Limb (tissue), 2 donors: Measurements from ENCODE around the gene SEC14L2.
A peak's percentile ranks its signal among the peaks of the same experiment; 100 is the strongest.
"Not testable (repeated sequence)": the region's sequence is repeated elsewhere in the genome, so short reads cannot be mapped to it uniquely, and the experiment has no call there.

Experiments
- DNase-seq, 2 donors: peaks; one replicate each; pipeline ENCODE4 v3.0.0-alpha.2; 2016; ENCODE audit errors: extremely low spot score in 2 of 2

Gene SEC14L2

GRCh38 chr22:30375312-30375849 lies 21.4 kb upstream of the SEC14L2 start:
- DNase-seq = no peak

GRCh38 chr22:30380011-30380410 lies 16.8 kb upstream of the SEC14L2 start:
- no peak for DNase-seq

GRCh38 chr22:30381264-30381663 lies 15.6 kb upstream of the SEC14L2 start:
- no peak for DNase-seq

DNA sequence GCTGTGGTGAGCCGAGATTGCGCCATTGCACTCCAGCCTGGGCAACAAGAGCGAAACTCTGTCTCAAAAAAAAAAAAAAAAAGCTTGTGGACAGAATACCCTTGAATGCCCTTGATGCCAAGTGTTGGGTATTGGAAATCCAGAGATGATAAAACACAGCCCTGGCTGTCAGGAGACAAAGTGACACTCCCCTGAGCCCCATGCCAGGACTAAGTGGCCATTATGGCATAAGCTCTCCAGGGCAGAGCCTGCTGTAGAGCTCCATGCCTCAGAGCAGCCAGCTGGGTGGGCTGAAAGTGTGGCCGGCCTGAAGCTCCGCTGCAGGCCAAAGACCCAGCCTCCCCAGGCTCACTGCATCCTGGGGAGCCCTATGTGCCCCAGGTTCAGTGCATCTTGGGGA lies 14.5 kb upstream of the SEC14L2 start:
- no peak for DNase-seq

DNA sequence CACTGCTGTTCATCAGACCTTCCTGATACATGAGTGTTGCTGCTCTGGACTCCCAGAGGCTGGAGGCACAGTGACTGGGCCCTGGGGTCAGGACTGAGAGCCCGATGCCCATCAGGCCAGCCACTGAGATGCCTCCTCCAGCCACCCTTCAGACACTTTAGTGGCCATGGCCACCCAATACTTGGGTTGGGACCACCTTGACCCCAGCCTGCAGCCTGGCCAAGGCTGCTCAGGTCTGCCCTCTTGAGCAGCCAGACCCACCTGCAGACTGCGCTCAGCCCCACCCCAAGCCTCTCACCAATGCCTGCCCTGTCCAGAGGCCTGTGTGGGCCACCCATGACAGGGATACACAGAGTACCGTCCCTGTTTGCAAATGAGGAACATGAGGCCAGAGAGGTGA lies 13.8 kb upstream of the SEC14L2 start:
- no peak for DNase-seq

- no peak for DNase-seq
Observed at GRCh38 chr22:30385942-30386341, 10.9 kb upstream of the SEC14L2 start.

- no peak for DNase-seq
Observed at GRCh38 chr22:30386608-30386959, 10.2 kb upstream of the SEC14L2 start.

GRCh38 chr22:30386960-30387827 lies 9.6 kb upstream of the SEC14L2 start, which contains the start of gene RNF215:
RNF215 (minus strand) TSS chr22:30387411; CDS start chr22:30387313, 98 bp downstream.
- DNase-seq = peak; percentile 87 to 93

- DNase-seq = no peak
Observed at GRCh38 chr22:30390974-30391691, 5.7 kb upstream of the SEC14L2 start.

- no peak for DNase-seq
Observed at GRCh38 chr22:30392661-30393321, 4.0 kb upstream of the SEC14L2 start.

DNA sequence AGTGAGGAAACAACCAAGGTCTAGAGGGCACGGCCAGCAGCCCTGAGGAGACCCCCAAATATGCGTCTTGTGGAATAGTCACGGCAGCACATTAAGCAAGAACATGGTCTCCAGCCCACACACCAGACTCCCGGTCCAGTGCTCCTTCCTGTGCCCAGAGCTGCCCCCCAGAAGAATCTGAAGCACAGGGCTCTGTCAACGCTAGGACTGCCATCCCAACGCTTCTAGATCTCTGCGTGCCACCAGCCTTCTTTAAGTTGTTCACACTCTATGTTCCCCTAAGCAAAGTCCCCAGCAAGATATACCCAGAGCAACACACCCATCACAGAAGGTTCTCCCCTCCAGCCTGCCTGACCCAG lies 3.5 kb upstream of the SEC14L2 start:
- no peak for DNase-seq

GRCh38 chr22:30393885-30394284 lies 2.9 kb upstream of the SEC14L2 start:
- no peak for DNase-seq

- DNase-seq = no peak
Observed at GRCh38 chr22:30397656-30398635, 1.1 kb downstream of the SEC14L2 start.

DNA sequence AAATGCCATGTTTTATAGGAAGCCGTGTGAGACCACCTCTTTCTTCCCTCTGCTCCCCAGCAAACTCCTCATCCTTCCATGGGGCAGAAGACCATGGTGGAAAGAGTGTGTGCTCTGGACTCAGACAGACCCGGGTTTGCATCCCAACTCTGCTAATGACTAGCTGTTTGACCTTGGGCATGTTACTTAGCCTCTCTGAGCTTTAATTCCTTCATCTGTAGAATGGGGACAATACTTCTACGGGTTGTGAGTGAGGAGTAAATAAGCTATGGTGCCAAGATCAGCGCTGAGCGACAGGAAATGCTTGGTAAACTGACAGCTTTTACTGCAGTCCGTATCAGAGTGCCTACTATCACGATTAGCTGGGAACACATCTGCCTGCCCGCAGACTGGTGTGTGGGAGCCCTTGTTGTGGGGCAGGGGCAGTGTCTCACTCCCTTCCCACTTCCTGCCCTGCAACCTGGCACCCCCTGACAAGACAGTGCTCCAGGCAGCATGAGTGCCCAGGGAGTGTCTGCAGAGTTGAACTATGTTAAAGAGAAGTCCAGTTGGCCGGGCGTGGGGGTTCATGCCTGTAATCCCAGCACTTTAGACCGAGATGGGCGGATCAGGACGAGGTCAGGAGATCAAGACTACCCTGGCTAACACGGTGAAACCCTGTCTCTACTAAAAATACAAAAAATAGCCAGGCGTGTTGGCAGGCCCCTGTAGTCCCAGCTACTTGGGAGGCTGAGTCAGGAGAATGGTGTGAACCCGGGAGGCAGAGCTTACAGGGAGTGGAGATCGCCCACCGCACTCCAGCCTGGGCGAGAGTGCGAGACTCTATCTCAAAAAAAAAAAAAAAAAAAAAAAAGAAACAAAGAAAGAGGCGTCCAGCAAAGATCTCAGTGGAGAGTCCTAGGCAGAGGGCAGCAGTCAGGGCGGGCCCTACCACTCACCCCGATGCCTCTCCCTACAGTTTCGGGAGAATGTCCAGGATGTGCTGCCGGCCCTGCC lies 2.2 kb downstream of the SEC14L2 start:
- no peak for DNase-seq

DNA sequence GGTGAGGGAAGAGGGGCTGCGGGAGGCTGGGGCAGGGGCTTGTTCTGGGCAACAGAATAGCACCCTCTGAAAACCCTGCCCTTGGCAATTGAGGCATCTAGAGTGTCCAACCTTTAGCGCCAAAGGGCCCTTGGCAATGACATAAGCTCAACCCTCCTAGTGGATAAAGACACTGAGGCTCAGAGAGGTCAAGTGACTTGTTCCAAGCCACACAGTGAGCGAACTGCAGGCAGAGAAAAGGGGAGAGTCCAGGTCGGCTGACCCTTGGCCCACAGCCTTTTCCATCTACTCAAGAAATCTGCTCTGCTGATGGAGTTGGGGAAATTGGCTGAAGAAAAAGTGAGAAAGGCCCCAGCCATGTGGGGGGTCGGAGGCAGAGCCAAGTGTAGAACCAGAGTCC lies 2.9 kb downstream of the SEC14L2 start:
- no peak for DNase-seq

DNA sequence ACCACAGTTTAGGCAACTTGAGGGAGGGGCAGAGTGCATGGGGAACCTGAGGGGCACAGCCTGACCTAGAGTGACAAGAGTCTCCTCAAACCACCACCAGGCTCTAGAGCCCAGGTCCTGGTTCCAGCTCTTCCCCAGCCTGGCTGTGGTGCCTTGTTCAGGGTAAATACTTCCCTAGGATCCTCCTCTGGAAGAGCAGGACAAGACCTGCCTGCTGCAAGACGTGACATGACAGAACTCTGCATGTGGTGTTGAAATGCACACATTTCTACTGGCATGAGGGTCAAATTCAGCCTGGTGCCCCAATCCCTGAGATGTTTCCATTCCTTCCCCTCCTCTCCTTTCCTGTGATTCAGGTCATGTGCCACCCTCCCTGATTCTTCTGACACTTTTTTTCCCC lies 3.3 kb downstream of the SEC14L2 start:
- DNase-seq = no peak

DNA sequence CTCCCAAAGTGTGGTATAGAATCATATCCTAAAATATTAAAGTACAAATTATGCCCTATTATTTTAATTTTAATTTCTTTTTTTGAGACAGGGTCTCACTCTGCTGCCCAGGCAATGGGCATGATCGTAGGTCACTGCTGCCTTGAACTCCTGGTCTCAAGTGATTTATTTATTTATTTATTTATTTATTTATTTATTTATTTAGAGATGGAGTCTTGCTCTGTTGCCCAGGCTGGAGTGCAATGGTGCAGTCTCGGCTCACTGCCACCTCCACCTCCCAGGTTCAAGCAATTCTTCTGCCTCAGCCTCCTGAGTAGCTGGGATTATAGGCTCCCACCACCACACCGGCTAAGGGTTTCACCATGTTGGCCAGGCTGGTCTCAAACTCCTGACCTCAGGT lies 4.2 kb downstream of the SEC14L2 start:
- DNase-seq = not testable (repeated sequence)

DNA sequence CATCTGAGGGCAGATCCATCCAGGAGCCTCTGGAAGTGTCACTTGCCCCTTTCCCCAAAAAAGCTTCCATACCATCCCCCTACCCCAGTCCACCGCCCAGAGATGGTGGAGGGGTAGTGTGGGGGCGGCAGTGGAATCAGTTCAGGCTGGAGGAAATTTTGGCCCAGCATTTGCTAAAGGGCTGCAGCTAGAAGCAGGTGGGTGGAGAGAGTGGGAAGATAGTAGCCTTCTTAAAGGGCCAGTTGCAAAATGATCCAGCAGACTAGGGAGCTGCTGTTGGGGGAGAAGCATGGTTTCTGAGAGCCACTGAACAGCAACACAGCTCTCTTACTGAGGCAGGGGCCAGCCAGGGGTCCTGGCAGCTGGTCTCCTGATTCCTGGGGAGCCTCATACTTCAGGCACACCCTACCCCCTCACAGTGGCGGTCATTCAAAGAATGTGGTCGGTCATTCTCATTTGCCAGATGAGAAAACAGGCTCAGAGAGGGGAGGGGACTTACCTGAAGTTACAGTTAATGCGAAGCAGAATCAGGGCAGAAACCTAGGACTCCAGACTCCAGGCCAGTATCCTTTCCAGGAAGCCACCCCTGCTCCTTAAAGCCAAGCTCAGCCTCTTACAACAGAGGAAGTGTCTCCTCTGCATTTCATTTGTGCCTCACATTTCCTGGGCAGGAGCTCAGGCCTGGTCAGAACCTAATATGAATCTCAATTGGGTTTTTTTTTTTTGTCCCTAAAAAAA lies 5.4 kb downstream of the SEC14L2 start:
- DNase-seq = no peak

DNA sequence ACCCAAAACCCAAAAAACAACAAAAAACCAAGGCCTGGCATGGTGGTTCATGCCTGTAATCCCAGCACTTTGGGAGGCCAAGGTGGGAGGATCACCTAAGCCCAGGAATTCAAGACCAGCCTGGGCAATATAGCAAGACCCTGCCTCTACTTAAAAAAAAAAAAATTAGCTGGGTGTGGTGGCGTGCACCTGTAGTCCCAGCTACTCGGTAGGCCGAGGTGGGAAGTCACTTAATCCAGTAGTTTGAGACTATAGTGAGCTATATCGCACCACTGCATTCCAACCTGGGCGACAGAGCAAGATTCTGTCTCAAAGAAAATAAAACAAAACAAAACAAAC lies 5.9 kb downstream of the SEC14L2 start:
- not testable (repeated sequence) for DNase-seq
